Endothelial cell of umbilical vein (primary cell): ENCODE results near the gene RIMS3. TPM values are rescaled to one million over a fixed set of nuclear protein-coding genes. Genes with fewer than 3 reads are reported as not detected.

Experiments
- BruUV-seq: library from RNA; stranded (reverse); fragments of 400-500 nt; replicated peaks from 2 replicates; lab custom pipeline; 2021; lab: Mats Ljungman, UMichigan
- CTCF ChIA-PET: fragments of 300-600, 350-600 bp; sonication (Branson Sonifier 250); formaldehyde crosslinking; loops from one replicate; lab custom pipeline; 2021; ENCODE audit warnings: antibody characterized with exemption, inconsistent platforms; lab: Charles Lee
- POLR2A ChIA-PET: fragments of 300-600, 350-600 bp; sonication (Branson Sonifier 250); formaldehyde crosslinking; loops from one replicate; lab custom pipeline; 2021; ENCODE audit warnings: antibody characterized with exemption, inconsistent platforms; lab: Charles Lee
- DNase-seq: peaks from one replicate; pipeline ENCODE4 v3.0.0-alpha.2; 2011; ENCODE audit warnings: low read depth, low spot score
- FAIRE-seq: peaks from 2 replicates; lab custom pipeline; 2011; peaks lifted over from hg19 to GRCh38; lab: Jason Lieb, UNC
- H2AFZ ChIP-seq: 2 replicates; pipeline ENCODE4 v1.6.0; 2012; ENCODE audit warnings: low read depth, low read length, control low read depth, inconsistent platforms
- H3K27ac ChIP-seq: 2 replicates; pipeline ENCODE4 v1.5.1; 2011; ENCODE audit warnings: low read depth, mild to moderate bottlenecking, control low read depth, low read length, moderate library complexity; ENCODE audit not compliant: insufficient read depth
- H3K27me3 ChIP-seq, 2 experiments: 2 replicates each; pipeline versions ENCODE4 v1.6.0 to v1.6.1; 2011; ENCODE audit warnings: low read length in 2 of 2, mixed read lengths in 1 of 2; ENCODE audit not compliant: control insufficient read depth in 2 of 2, insufficient read depth in 2 of 2
- H3K36me3 ChIP-seq, 2 experiments: 2 replicates in 1 of 2; 3 replicates in 1 of 2; pipeline ENCODE4 v1.5.1; 2011; ENCODE audit warnings: low read length in 2 of 2, mild to moderate bottlenecking in 1 of 2, moderate library complexity in 1 of 2; ENCODE audit not compliant: control insufficient read depth in 2 of 2, insufficient read depth in 2 of 2; ENCODE audit errors: extremely low read depth in 1 of 2
- H3K4me1 ChIP-seq: 3 replicates; pipeline ENCODE4 v1.5.1; 2011; ENCODE audit warnings: mild to moderate bottlenecking, low read length; ENCODE audit not compliant: control insufficient read depth, insufficient read depth; ENCODE audit errors: extremely low read depth
- H3K4me2 ChIP-seq: 2 replicates; pipeline ENCODE4 v1.6.1; 2011; ENCODE audit warnings: low read length, control low read depth, mixed read lengths; ENCODE audit not compliant: insufficient read depth
- H3K4me3 ChIP-seq, 3 experiments: fragments of 200-600 bp in 1 of 3; sonication (generic), shearing (Covaris generic) in 1 of 3; replicated peaks in 1 of 3; 2 replicates each; pipeline ENCODE4 v1.5.1; 2011 to 2016; ENCODE audit warnings: control low read depth in 3 of 3, low read length in 3 of 3, mild to moderate bottlenecking in 2 of 3, inconsistent platforms in 1 of 3, low read depth in 1 of 3, moderate library complexity in 1 of 3; ENCODE audit not compliant: insufficient read depth in 1 of 3
- H3K79me2 ChIP-seq: 2 replicates; pipeline ENCODE4 v1.6.0; 2012; ENCODE audit warnings: low read length, inconsistent platforms; ENCODE audit not compliant: control insufficient read depth, insufficient read depth
- H3K9ac ChIP-seq: replicated peaks from 2 replicates; pipeline ENCODE3; 2011; ENCODE audit warnings: low read length, control low read depth; ENCODE audit not compliant: insufficient read depth; ENCODE audit errors: extremely low read depth
- H3K9me1 ChIP-seq: replicated peaks from 3 replicates; pipeline ENCODE4 v1.6.0; 2011; ENCODE audit warnings: mild to moderate bottlenecking, low read length; ENCODE audit not compliant: control insufficient read depth, insufficient read depth; ENCODE audit errors: extremely low read depth
- H3K9me3 ChIP-seq: replicated peaks from 2 replicates; pipeline ENCODE4 v1.5.1; 2012; ENCODE audit warnings: low read length, inconsistent platforms; ENCODE audit not compliant: control insufficient read depth, insufficient read depth
- H4K20me1 ChIP-seq: replicated peaks from 2 replicates; pipeline ENCODE3; 2011; ENCODE audit warnings: mild to moderate bottlenecking, low read length; ENCODE audit not compliant: control insufficient read depth, insufficient read depth; ENCODE audit errors: extremely low read depth
- EZH2 ChIP-seq: IDR thresholded peaks from 2 replicates; pipeline ENCODE4 v1.6.1; 2012; ENCODE audit warnings: borderline replicate concordance, low read depth, mild to moderate bottlenecking, moderate library complexity, low read length, inconsistent platforms; ENCODE audit not compliant: severe bottlenecking
- FOS ChIP-seq: IDR thresholded peaks from 2 replicates; pipeline ENCODE4 v1.6.1; 2011; ENCODE audit warnings: mild to moderate bottlenecking, low read length, moderate library complexity, borderline replicate concordance; ENCODE audit not compliant: insufficient read depth
- GATA2 ChIP-seq: IDR thresholded peaks from 2 replicates; pipeline ENCODE4 v1.7.0; 2011; ENCODE audit warnings: low read depth, mild to moderate bottlenecking, moderate library complexity, mixed read lengths, low read length; ENCODE audit not compliant: insufficient read length, insufficient read depth
- JUN ChIP-seq: IDR thresholded peaks from 2 replicates; pipeline ENCODE4 v1.6.1; 2011; ENCODE audit warnings: borderline replicate concordance, low read depth; ENCODE audit not compliant: insufficient read length, insufficient read depth
- MYC ChIP-seq: IDR thresholded peaks from one replicate; pipeline ENCODE4 v1.6.1; 2011; ENCODE audit warnings: mild to moderate bottlenecking, low read depth, low read length
- POLR2A ChIP-seq: IDR thresholded peaks from 2 replicates; pipeline ENCODE4 v1.6.1; 2012; ENCODE audit warnings: low read depth, mild to moderate bottlenecking, control low read depth, low read length
- POLR2AphosphoS5 ChIP-seq: IDR thresholded peaks from 2 replicates; pipeline ENCODE4 v1.6.1; 2012; ENCODE audit warnings: low read depth, mild to moderate bottlenecking, control low read depth, low read length, moderate library complexity; ENCODE audit not compliant: insufficient read depth
- dilution Hi-C: fragments of 300-500 bp; cut with MboI; formaldehyde crosslinking; loops from one replicate; pipeline ENCODE4 v1.15.0; 2019; ENCODE audit warnings: low sequenced_read_pairs; ENCODE audit not compliant: extremely low pct_ligation_motif_present
- intact Hi-C: fragments of 100-400 bp; cut with micrococcal nuclease; formaldehyde crosslinking; loops from one replicate; pipeline ENCODE4 v1.10.0; 2022
- polyA plus RNA-seq, 4 experiments: library from polyadenylated mRNA; depleted of rRNA in 3 of 4; stranded (reverse) in 3 of 4; unstranded in 1 of 4; fragments of >200 nt; gene quantifications; 2 replicates each; pipeline versions ENCODE4 v1.2.1 to v1.2.3, GENCODE V29; 2011 to 2012; ENCODE audit warnings: missing spikeins in 1 of 4
- total RNA-seq: library from RNA; stranded (reverse); gene quantifications from 2 replicates; pipeline ENCODE4 v1.2.3, GENCODE V29; 2021
- TF ChIP-seq, protein P1 (sequence below): IDR thresholded peaks from 2 replicates; pipeline ENCODE4 v1.6.1; 2011; ENCODE audit not compliant: insufficient read depth, insufficient read length
- TF ChIP-seq, protein P2 (sequence below), 2 donors: IDR thresholded peaks; 1 replicate in 1 of 2; 2 replicates in 1 of 2; pipeline ENCODE4 v1.5.1; 2011; ENCODE audit warnings: low read length in 2 of 2, mild to moderate bottlenecking in 2 of 2, moderate library complexity in 2 of 2, control low read depth in 1 of 2, inconsistent platforms in 1 of 2, low read depth in 1 of 2; ENCODE audit not compliant: insufficient read depth in 1 of 2; ENCODE audit errors: extremely low read depth in 1 of 2

RIMS3 gene
- total and polyA plus RNA-seq, 2 donors (not counting 3 experiments of a cell fraction or from before 2014, with no cell fraction given) = 0.14 to 0.15 TPM

DNA sequence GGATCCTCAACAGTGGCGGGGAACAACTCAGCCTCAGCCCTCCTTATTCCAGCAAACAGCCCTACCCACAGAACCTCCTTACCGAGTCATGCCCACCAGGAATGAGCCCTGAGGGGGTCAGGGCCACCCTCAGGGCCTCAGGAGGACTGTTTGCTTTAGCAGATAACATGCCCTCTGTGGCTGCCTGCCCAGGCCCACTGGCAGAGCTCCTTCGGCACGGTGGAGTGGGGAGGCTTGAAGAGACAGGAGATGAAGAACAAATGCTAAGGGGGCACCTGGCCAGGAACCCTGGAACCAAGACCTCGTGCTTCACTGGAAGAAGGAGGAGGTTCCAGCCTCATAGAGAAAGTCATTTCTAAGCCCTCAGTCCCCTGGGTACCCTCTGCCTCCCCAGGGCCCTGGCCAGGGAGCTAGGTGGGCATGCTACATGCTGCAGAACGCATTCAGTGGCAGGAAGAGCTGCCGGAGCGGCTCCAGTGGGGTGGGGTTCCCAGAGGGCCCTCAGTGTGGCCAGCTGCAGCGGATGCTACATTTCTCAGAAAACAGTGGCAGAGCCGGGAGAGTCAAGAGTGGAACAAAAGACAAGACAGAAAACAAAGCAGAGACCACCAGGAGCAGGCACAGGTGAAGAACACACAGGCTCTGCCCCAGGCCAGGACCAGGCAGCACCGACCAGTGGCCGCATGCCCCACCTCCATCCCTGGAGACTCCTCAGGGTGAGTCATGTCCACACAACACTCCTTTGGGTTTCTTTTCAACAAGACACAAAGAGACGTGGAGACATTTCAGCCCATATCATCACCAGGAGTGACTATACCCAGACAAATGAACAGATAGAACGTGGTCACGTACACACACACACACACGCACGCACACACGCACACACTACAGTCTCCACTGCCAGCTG is 39.8 kb downstream of the RIMS3 start:
- dilution Hi-C loops = no loop called here
- POLR2A ChIA-PET = no interaction called here
- CTCF ChIA-PET = interaction anchor here (0.7 to 1.3 kb wide), 7 partner anchors 11 to 482 kb away, joined by 3 to 4 read pairs (median 3); no protein-coding TSS in a partner anchor

More for the DNA sequence above, 39.8 kb downstream of the RIMS3 start:
- intact Hi-C loops = no loop called here
- H2AFZ ChIP-seq = no peak overlapping the region
- H3K4me3 ChIP-seq = no peak overlapping the region
- no peaks in the 10 kb centered on the region for H3K9me3 ChIP-seq
- no TSS peak for BruUV-seq
- TF ChIP-seq EZH2 (no peak), JUN (no peak), POLR2A (no peak), FOS (no peak), GATA2 (no peak), POLR2AphosphoS5 (no peak), MYC (no peak)
- TF ChIP-seq, protein P1, sequence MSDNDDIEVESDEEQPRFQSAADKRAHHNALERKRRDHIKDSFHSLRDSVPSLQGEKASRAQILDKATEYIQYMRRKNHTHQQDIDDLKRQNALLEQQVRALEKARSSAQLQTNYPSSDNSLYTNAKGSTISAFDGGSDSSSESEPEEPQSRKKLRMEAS = no peak
- TF ChIP-seq, protein P2, sequence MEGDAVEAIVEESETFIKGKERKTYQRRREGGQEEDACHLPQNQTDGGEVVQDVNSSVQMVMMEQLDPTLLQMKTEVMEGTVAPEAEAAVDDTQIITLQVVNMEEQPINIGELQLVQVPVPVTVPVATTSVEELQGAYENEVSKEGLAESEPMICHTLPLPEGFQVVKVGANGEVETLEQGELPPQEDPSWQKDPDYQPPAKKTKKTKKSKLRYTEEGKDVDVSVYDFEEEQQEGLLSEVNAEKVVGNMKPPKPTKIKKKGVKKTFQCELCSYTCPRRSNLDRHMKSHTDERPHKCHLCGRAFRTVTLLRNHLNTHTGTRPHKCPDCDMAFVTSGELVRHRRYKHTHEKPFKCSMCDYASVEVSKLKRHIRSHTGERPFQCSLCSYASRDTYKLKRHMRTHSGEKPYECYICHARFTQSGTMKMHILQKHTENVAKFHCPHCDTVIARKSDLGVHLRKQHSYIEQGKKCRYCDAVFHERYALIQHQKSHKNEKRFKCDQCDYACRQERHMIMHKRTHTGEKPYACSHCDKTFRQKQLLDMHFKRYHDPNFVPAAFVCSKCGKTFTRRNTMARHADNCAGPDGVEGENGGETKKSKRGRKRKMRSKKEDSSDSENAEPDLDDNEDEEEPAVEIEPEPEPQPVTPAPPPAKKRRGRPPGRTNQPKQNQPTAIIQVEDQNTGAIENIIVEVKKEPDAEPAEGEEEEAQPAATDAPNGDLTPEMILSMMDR (IDR thresholded peaks at IDR 0.05; ENCODE audit: extremely low read depth in 1 of 2, insufficient read depth in 1 of 2, low read depth in 1 of 2, low read length in 2 of 2) = no peak
- no peaks in the 10 kb centered on the region for H4K20me1 ChIP-seq
- H3K4me2 ChIP-seq = no peak overlapping the region
- H3K27me3 ChIP-seq = peaks cover 7 to 19% of the 10 kb centered on the region in 2 experiments
- no peak overlapping the region for H3K9ac ChIP-seq
- H3K79me2 ChIP-seq = no peaks in the 10 kb centered on the region
- DNase-seq (no peak), FAIRE-seq (no peak)
- no peaks in the 10 kb centered on the region for H3K36me3 ChIP-seq
- no peaks in the 10 kb centered on the region for H3K4me1 ChIP-seq
- H3K27ac ChIP-seq = no peak overlapping the region
- no peaks in the 10 kb centered on the region for H3K9me1 ChIP-seq
